ENCODE results near the gene WWC2.

DNA sequence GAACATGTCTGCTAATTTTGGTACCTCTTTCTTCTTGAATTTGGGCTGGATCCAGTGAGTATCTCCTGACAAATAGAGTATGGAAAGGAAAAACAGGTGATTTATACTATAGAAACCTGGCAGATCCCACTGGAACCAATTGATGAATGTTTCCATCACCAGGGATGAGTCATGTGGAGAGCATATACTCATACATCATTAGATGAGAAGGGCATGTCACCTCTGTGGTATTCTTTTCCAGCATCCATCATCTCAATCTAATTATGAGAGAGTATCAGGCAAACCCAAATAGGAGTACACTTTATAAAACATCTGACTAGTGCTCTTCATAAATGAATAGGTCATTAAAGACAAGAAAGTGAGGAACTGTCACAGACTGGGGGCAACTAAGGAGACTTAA, 130.3 kb downstream of the WWC2 start:
- TF ChIP-seq POLR2A (IDR thresholded peaks at IDR 0.05; ENCODE audit: low read length): no peak
- no peak for TF ChIP-seq GATA1 (IDR thresholded peaks at IDR 0.05; ENCODE audit: low read depth, low read length)

Data from erythroblast (primary cell).